HepG2 (cell line): ENCODE results near the gene TOB2. TPM values are rescaled to one million over a fixed set of nuclear protein-coding genes. Genes with fewer than 3 reads are reported as not detected.

Source experiments
- ATAC-seq: fragments of 200-7000 bp; cut with Tn5 transposase; 3 replicates; pipeline ENCODE4 v1.9.1; 2020; ENCODE audit warnings: mild to moderate bottlenecking, moderate library complexity
- BruUV-seq: library from RNA; stranded (reverse); fragments of 400-500 nt; replicated peaks from 2 replicates; lab custom pipeline; 2021; lab: Mats Ljungman, UMichigan
- CTCF ChIA-PET: fragments of 300-600 bp; formaldehyde crosslinking; extraction: SDS; loops from one replicate; lab custom pipeline; 2021; ENCODE audit warnings: low total read pairs, inconsistent platforms, low intra/inter-chr PET ratio; lab: Yijun Ruan, JAX
- POLR2A ChIA-PET: fragments of 350-600 bp; sonication (Branson Sonifier 250); formaldehyde crosslinking; loops from one replicate; lab custom pipeline; 2020; ENCODE audit warnings: antibody characterized with exemption, inconsistent platforms; lab: Yijun Ruan, JAX
- DNase-seq: peaks from one replicate; pipeline ENCODE4 v3.0.0-alpha.2; 2015; ENCODE audit warnings: low spot score
- FAIRE-seq: peaks from 3 replicates; lab custom pipeline; 2011; peaks lifted over from hg19 to GRCh38; lab: Jason Lieb, UNC
- H2AFZ ChIP-seq: one replicate; pipeline ENCODE4 v1.6.1; 2011; ENCODE audit warnings: low read length, inconsistent platforms
- H3K27ac ChIP-seq: fragments of 300-600 bp; 3 replicates; pipeline ENCODE4 v1.8.0; 2011; ENCODE audit warnings: mixed run types, mild to moderate bottlenecking, mixed read lengths, low read length, inconsistent platforms; ENCODE audit not compliant: insufficient read depth; ENCODE audit errors: extremely low read length
- H3K27me3 ChIP-seq, 2 experiments: fragments of 200-600 bp in 1 of 2; 2 replicates in 1 of 2; 3 replicates in 1 of 2; pipeline versions ENCODE4 v1.6.0 to v1.8.0; 2011; ENCODE audit warnings: low read length in 2 of 2, mild to moderate bottlenecking in 2 of 2, moderate library complexity in 2 of 2, inconsistent platforms in 1 of 2; ENCODE audit not compliant: insufficient read depth in 2 of 2, control insufficient read depth in 1 of 2
- H3K36me3 ChIP-seq, 2 experiments: fragments of 200-600 bp in 1 of 2; replicated peaks in 1 of 2; 2 replicates in 1 of 2; 3 replicates in 1 of 2; pipeline versions ENCODE4 v1.5.1 to v1.8.0; 2011; ENCODE audit warnings: low read length in 2 of 2, inconsistent platforms in 1 of 2; ENCODE audit not compliant: insufficient read depth in 2 of 2, control insufficient read depth in 1 of 2
- H3K4me1 ChIP-seq: 2 replicates; pipeline ENCODE4 v1.5.1; 2012; ENCODE audit warnings: low read length, inconsistent platforms; ENCODE audit not compliant: insufficient read depth
- H3K4me2 ChIP-seq: 2 replicates; pipeline ENCODE4 v1.6.0; 2011; ENCODE audit warnings: low read depth, low read length, inconsistent platforms
- H3K4me3 ChIP-seq, 3 experiments: fragments of 200-600 bp in 1 of 3; sonication (generic), shearing (Covaris generic) in 1 of 3; replicated peaks in 1 of 3; 2 replicates each; pipeline ENCODE4 v1.5.1; 2011 to 2016; ENCODE audit warnings: low read length in 3 of 3, inconsistent platforms in 2 of 3, low read depth in 2 of 3, mild to moderate bottlenecking in 2 of 3, control low read depth in 1 of 3, mixed read lengths in 1 of 3; ENCODE audit not compliant: insufficient read depth in 1 of 3
- H3K79me2 ChIP-seq: one replicate; pipeline ENCODE4 v1.6.1; 2011; ENCODE audit warnings: low read length, inconsistent platforms; ENCODE audit not compliant: insufficient read depth
- H3K9ac ChIP-seq: 2 replicates; pipeline ENCODE4 v1.6.0; 2011; ENCODE audit warnings: mild to moderate bottlenecking, low read depth, low read length, inconsistent platforms; ENCODE audit not compliant: insufficient read depth
- H3K9me3 ChIP-seq: 2 replicates; pipeline ENCODE4 v1.5.1; 2012; ENCODE audit warnings: mild to moderate bottlenecking, low read length
- H4K20me1 ChIP-seq: 2 replicates; pipeline ENCODE4 v1.6.0; 2011; ENCODE audit warnings: inconsistent platforms, mild to moderate bottlenecking, low read length, moderate library complexity; ENCODE audit not compliant: insufficient read depth
- SP5 ChIP-seq: IDR thresholded peaks from 2 replicates; pipeline ENCODE4 v1.6.1; 2016; ENCODE audit warnings: low read depth, borderline replicate concordance
- TEAD2 ChIP-seq: sonication (generic); formaldehyde crosslinking; IDR thresholded peaks from 2 replicates; pipeline ENCODE4 v1.9.0; 2021; ENCODE audit warnings: missing genetic modification reagents
- WGBS: methylation state at CpG from one replicate; pipeline ENCODE4 v1.1.6; 2017; ENCODE audit warnings: low lambda C conversion rate; 5-methylcytosine and 5-hydroxymethylcytosine counted together
- in situ Hi-C: cut with HindIII; loops from 2 replicates; pipeline ENCODE4 v1.10.0; 2017; ENCODE audit warnings: low pct_unique_long_range_greater_than_20kb; ENCODE audit not compliant: extremely low pct_ligation_motif_present
- intact Hi-C: fragments of 100-400 bp; cut with micrococcal nuclease; formaldehyde crosslinking; loops from one replicate; pipeline ENCODE4 v1.10.0; 2022; ENCODE audit not compliant: unreplicated experiment
- polyA plus RNA-seq, 8 experiments: library from polyadenylated mRNA; depleted of rRNA in 3 of 8; stranded (reverse) in 7 of 8; unstranded in 1 of 8; fragments of >200 nt; fragmentation: Illumina TruSeq in 4 of 8; extraction: Trizol in 4 of 8; gene quantifications; 2 replicates each; pipeline versions ENCODE4 v1.2.1 to v1.2.3, GENCODE V29; 2011 to 2016; ENCODE audit warnings: low read depth in 4 of 8, missing spikeins in 1 of 8, mixed read lengths in 1 of 8; ENCODE audit not compliant: insufficient read depth in 1 of 8
- total RNA-seq, 5 experiments: library from RNA; depleted of rRNA; stranded (reverse); fragments of >200 nt; fragmentation: Illumina TruSeq; extraction: Trizol; gene quantifications; 2 replicates each; pipeline ENCODE4 v1.2.3, GENCODE V29; 2016; ENCODE audit warnings: low read depth in 1 of 5
- TF ChIP-seq, protein P1 (sequence below): sonication (generic); formaldehyde crosslinking; IDR thresholded peaks from 2 replicates; pipeline ENCODE4 v1.8.1; 2022; ENCODE audit warnings: low read depth, mild to moderate bottlenecking, missing genetic modification reagents
- TF ChIP-seq, protein P2 (sequence below): sonication (generic); formaldehyde crosslinking; IDR thresholded peaks from 2 replicates; pipeline ENCODE4 v1.4.0; 2020; ENCODE audit warnings: missing genetic modification reagents
- TF ChIP-seq, protein P3 (sequence below): sonication (generic); formaldehyde crosslinking; conservative IDR thresholded peaks from 2 replicates; pipeline ENCODE4 v1.5.0; 2020; ENCODE audit warnings: missing genetic modification reagents

TOB2 gene
- total and polyA plus RNA-seq, 2 of the 13 experiments (the other 11 are each of a cell fraction or from before 2014, with no cell fraction given): 12.2 to 13.7 TPM

DNA sequence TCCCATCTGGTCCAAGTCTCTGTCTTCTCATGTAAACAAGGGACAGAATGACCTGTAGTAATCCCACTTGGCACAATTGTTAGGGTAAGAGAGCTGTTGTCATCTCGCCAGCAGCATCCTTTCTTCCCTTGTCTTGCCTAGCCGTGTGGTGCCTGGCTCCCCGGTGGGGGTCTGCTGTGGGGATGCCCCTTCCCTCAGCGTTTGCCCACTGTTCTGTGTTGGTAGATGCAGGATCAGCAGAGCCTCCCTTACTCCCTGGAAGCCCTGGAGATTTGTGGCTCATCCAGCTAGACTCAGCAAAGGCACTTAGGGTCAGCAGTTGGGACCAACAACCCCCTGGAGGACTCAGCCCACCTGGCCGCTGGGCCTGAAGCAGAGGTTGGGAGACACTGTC lies 35.3 kb upstream of the TOB2 start:
- DNase-seq: no peak
- no peak overlapping the region for H3K27ac ChIP-seq
- no peaks in the 10 kb centered on the region for H3K9me3 ChIP-seq
- BruUV-seq: no TSS peak
- in situ Hi-C loops: no loop called here
- H3K9ac ChIP-seq: no peak overlapping the region
- H3K4me2 ChIP-seq: no peak overlapping the region
- no peak overlapping the region for H2AFZ ChIP-seq
- H3K4me1 ChIP-seq: peaks cover 6% of the 10 kb centered on the region
- TF ChIP-seq, protein P1, sequence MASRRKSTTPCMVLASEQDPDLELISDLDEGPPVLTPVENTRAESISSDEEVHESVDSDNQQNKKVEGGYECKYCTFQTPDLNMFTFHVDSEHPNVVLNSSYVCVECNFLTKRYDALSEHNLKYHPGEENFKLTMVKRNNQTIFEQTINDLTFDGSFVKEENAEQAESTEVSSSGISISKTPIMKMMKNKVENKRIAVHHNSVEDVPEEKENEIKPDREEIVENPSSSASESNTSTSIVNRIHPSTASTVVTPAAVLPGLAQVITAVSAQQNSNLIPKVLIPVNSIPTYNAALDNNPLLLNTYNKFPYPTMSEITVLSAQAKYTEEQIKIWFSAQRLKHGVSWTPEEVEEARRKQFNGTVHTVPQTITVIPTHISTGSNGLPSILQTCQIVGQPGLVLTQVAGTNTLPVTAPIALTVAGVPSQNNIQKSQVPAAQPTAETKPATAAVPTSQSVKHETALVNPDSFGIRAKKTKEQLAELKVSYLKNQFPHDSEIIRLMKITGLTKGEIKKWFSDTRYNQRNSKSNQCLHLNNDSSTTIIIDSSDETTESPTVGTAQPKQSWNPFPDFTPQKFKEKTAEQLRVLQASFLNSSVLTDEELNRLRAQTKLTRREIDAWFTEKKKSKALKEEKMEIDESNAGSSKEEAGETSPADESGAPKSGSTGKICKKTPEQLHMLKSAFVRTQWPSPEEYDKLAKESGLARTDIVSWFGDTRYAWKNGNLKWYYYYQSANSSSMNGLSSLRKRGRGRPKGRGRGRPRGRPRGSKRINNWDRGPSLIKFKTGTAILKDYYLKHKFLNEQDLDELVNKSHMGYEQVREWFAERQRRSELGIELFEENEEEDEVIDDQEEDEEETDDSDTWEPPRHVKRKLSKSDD (CRISPR knock-in tag): no peak
- TF ChIP-seq, all 625 proteins: peak for 0
- WGBS: 98% methylated on average over 4 of the region's 5 CpGs
- no peak overlapping the region for H3K4me3 ChIP-seq
- H3K79me2 ChIP-seq: peaks cover 79% of the 10 kb centered on the region
- POLR2A ChIA-PET: no interaction called here
- intact Hi-C loops: no loop called here
- H4K20me1 ChIP-seq: 0 out of 2 replicates have a peak, but pooled peaks cover 7% of the 10 kb centered on the region
- H3K36me3 ChIP-seq: peaks cover 4 to 11% of the 10 kb centered on the region in 2 experiments; a peak in 4 of 5 replicates
- ATAC-seq: no peak
- CTCF ChIA-PET: no interaction called here
- FAIRE-seq: no peak
- H3K27me3 ChIP-seq: no peaks in the 10 kb centered on the region

DNA sequence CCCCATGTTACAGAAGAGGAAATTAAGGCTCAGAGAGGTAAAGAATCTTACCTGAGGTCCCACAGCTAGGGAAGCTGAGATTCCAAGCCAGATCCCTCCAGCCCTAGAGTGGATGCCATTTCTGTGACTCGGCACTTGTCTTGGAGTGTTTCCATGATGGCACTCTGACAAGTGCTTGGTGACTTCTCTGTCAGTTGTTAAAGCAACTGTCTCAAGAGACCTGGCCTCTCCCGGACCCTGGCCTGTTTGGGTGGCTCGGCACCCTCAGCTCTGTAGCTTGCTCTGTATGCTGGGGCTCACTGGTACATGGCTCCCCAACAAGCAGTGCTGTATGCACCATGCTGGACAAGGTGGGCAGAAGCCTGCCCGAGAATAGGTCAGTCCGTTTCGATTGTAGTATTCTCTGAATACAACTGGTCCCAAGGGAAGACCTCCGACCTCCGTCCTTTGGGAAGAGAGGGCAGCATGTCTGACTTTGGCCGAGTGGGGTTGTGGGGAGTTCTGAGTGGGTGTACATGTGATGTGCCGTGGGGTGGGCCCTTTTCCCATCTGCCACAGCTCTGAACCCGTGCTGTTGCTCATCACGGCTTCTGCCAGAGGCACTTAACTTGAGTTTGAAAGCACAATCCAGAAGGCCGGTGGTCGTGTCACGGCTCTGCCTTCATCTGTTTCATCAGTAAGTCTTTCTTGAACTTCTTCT lies 34.7 kb upstream of the TOB2 start:
- Histone ChIP-seq H3K9me3 (no peaks in the 10 kb centered on the region), H2AFZ (no peak overlapping the region), H3K4me2 (no peak overlapping the region), H4K20me1 (0 out of 2 replicates have a peak, but pooled peaks cover 7% of the 10 kb centered on the region), H3K9ac (no peak overlapping the region), H3K36me3 (peaks cover 4 to 11% of the 10 kb centered on the region in 2 experiments; a peak in 4 of 5 replicates), H3K27me3 (no peaks in the 10 kb centered on the region), H3K79me2 (peaks cover 83% of the 10 kb centered on the region), H3K4me3 (no peak overlapping the region), H3K4me1 (peaks cover 2% of the 10 kb centered on the region; the same call in 1 of the 2 replicates), H3K27ac (no peak overlapping the region)
- in situ Hi-C loops (no loop called here), intact Hi-C loops (no loop called here)
- ChIA-PET POLR2A (no interaction called here), CTCF (no interaction called here)
- ATAC-seq (no peak), DNase-seq (no peak), FAIRE-seq (no peak)
- 98% methylated on average over 10 of the region's 15 CpGs for WGBS
- TF ChIP-seq, protein P2, sequence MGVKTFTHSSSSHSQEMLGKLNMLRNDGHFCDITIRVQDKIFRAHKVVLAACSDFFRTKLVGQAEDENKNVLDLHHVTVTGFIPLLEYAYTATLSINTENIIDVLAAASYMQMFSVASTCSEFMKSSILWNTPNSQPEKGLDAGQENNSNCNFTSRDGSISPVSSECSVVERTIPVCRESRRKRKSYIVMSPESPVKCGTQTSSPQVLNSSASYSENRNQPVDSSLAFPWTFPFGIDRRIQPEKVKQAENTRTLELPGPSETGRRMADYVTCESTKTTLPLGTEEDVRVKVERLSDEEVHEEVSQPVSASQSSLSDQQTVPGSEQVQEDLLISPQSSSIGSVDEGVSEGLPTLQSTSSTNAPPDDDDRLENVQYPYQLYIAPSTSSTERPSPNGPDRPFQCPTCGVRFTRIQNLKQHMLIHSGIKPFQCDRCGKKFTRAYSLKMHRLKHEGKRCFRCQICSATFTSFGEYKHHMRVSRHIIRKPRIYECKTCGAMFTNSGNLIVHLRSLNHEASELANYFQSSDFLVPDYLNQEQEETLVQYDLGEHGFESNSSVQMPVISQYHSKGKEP (CRISPR knock-in tag): no peak
- TF ChIP-seq SP5 (CRISPR knock-in tag): no peak
- TF ChIP-seq TEAD2 (CRISPR knock-in tag): no peak
- TF ChIP-seq, protein P3, sequence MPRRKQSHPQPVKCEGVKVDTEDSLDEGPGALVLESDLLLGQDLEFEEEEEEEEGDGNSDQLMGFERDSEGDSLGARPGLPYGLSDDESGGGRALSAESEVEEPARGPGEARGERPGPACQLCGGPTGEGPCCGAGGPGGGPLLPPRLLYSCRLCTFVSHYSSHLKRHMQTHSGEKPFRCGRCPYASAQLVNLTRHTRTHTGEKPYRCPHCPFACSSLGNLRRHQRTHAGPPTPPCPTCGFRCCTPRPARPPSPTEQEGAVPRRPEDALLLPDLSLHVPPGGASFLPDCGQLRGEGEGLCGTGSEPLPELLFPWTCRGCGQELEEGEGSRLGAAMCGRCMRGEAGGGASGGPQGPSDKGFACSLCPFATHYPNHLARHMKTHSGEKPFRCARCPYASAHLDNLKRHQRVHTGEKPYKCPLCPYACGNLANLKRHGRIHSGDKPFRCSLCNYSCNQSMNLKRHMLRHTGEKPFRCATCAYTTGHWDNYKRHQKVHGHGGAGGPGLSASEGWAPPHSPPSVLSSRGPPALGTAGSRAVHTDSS (CRISPR knock-in tag): no peak
- BruUV-seq: no TSS peak
